HG03442 (cell line): Measurements from ENCODE around the gene SNCAIP.
"Not testable (repeated sequence)": the region's sequence is repeated elsewhere in the genome, so short reads cannot be mapped to it uniquely, and the experiment has no call there.

Experiments
- ATAC-seq: cut with Tn5 transposase; IDR thresholded peaks from one replicate; pipeline ENCODE4 v1.9.1; 2021; ENCODE audit warnings: mild to moderate bottlenecking, moderate library complexity; ENCODE audit not compliant: unreplicated experiment

The SNCAIP gene

GRCh38 chr5:122457178-122457826 lies 145.3 kb downstream of the SNCAIP start:
- no peak for ATAC-seq

GRCh38 chr5:122458278-122458872 lies 146.3 kb downstream of the SNCAIP start:
- ATAC-seq = peak; percentile 77

- ATAC-seq = no peak
These were observed 150.4 kb downstream of the SNCAIP start for GRCh38 chr5:122462486-122462885.

DNA sequence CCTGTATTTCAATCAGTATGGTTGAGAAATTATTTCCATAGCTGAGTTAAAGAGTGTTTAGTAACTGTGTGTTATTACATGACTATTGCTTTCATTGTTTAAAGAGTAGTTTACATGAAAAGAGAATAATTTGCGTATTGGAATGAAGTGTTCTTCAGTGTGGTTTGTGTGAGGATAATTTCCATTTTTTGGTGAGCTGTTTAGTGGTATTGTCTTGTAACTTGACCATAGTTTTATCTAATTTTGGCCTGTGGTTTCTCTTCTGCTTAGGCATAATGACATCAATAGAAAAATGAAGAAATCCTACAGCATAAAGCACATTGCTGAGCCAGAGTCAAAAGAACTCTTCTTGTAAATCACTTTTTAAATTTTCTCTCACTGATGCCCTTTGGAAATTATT lies 151.2 kb downstream of the SNCAIP start:
- ATAC-seq = peak; percentile 71

DNA sequence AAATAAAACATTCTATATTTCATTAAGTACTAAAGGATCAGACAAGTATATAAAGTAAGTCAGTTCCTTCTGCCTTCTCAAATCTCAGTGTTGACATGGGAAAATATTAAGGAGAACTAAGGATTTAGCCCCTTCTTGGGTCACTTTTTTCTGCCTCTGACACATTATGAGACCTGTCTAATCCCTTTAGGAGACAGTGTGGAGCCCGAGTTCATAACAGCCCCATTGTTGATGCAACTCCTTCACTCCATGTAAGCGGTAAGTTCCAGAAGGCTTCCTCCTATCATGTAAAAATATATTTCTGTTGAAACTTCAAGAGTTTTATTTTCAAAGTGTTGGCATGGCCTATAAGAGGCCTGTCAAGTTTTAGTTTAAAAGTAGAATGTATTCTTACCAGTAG lies 152.2 kb downstream of the SNCAIP start:
- no peak for ATAC-seq

- no peak for ATAC-seq
These were observed 153.1 kb downstream of the SNCAIP start for GRCh38 chr5:122465031-122465577.

DNA sequence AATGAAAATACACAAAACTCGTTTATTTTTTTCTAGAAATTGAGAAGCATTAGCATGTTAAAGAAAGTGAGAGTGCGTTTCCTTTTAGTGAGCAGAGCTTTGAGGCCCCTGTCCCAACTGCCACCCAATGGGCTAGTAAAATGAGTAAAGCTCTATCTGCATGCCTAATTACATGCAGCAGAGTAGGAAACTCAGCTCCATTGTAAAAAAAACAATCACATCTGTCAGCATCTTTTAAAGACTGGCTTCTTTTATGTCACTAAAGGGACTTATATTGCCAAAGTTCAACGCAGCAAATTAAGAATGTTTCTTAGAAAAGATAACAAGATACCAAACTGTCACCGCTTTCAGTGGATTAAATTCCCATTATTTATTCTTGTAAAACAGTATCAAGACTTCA lies 154.0 kb downstream of the SNCAIP start:
- no peak for ATAC-seq

DNA sequence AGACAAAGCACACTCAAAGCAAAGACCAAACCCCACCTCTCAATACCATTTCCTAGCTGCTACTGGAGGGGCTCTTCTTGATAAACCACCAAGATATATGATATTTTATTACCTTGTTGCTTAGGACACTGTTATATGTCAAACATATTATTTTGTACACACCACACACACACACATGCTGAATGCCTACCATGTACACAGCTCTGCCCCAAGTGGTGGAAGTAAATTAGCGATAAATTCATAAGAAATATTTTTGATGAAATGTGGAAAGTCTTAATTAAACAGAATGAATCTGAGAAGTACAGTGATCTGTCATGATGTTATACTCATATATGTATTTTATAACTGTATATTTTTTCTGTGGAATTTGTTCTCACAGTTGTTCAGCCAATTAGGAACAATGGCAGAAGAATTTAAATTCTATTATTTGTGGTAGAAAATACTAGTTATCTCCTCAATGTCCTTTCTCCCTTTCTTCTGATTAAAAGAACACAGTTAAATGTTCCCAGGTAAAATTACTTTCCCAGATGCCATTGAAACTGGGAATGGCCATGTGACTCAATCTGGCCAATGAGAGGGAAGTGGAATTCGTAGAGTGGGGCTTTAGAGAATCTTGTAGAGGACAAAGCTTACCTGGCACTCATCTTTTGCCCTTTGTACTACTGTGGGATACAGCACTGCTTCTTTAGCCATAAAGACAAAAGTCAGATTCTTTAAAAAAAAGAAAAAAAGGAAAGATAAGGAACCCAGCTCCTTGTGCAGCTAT lies 156.5 kb downstream of the SNCAIP start:
- ATAC-seq = no peak

DNA sequence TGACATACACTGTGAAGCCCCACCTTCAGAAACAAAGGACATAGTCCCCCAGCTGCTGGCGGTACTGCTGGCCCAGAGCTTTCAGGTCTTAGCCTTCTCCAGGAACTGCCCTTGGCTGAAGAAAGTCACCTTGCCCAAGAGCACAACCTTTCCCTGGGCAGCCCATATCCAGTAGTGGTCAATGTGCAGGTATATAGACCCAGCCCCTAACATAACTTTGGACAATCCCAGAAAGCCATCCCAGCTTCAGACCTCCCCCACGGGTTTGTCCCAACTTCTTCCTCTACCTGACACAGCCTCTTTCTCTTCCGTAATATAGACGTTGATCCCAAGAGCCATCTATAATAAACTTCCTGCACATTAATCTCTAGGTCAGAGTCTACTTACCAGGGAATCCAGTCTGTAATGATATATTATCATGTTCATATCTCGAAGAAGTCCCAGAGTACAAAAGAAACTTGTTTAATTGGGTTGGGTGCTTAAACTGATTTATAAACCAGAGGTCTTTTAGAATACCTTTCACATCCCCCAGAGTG lies 157.4 kb downstream of the SNCAIP start:
- ATAC-seq = no peak

DNA sequence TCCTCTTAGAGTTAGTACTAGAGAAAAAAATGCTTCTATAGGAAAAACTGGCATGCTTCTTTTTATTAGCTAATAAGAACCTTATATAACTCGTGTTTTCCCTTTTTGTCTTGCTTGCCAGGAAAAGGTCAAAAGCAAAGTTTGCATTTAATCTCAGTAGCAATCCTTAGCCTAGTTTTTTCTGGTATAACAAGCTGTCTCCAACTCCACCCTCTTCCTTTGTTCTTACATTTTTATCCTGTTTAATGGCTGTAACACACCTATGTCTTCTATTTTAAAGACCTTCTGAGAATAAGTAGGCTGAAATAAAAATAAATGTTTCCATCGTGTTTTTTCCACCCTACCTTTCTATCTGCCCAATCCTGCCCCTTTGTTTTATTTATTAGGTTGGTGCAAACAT lies 158.3 kb downstream of the SNCAIP start:
- ATAC-seq = no peak

- no peak for ATAC-seq
These were observed 159.2 kb downstream of the SNCAIP start for GRCh38 chr5:122471031-122471751.

DNA sequence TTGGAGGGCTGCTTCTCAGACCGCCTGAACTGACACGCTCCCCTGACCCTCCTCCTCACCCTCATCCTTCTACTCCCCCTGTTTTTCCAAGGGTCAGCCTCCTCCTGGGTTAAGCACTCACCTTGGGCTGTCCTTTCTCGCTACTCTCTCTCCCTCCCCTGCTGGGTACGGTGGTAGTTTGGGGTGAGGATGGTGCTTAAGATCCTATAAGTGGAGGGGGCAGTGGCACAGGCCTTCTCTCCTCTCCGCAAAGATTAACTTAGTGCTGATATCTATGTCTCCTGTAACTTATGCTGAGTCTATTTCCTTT lies 159.7 kb downstream of the SNCAIP start:
- ATAC-seq = no peak

DNA sequence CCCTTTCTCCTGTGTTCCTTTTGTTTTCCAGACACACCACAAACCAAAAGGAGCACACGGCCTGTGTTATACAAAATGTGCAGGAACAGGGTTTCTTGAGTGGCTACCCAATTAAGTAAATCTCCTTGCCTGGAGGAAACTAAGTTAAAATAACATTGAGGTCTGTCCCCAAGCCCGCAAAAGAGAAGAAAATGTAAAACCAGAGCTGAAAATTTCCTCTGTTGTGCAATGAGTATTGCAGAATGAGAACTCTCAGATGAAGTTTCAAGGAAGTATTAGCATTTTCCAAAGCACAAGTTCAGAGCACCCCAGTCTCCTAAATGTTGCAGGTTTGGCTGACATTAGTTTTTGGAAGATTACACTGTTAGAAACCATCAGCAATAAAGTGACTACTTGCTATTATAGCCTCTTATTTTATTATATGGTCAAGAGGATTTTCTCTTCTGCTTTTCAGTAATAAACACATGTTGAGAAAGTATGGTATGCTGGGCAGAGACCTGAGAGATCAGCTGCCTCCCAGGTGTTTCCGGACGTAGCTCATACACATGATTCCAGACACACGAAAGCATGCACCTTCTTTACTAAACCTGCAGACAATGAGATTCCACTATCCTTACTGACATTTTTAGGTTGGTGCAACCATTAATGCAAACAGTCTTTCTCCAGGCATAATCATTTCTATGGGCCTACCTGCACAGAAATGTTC lies 161.3 kb downstream of the SNCAIP start:
- no peak for ATAC-seq

DNA sequence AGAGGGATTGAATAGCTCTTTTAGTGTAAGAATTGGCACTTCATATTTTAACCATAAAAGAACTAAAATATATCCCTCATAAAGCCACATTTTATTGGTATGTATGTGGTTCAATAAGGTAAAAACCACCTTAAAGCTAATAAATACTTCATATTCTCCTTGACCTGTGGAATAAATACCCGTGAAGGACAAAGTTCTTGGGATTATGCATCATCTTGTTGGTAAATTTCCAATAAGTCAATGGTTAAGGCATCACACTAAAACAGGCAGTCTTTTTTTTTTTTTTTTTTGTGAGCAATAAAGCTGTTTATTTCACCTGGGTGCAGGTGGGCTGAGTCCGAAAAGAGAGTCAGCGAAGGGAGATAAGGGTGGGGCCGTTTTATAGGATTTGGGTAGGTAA lies 161.9 kb downstream of the SNCAIP start:
- no peak for ATAC-seq

DNA sequence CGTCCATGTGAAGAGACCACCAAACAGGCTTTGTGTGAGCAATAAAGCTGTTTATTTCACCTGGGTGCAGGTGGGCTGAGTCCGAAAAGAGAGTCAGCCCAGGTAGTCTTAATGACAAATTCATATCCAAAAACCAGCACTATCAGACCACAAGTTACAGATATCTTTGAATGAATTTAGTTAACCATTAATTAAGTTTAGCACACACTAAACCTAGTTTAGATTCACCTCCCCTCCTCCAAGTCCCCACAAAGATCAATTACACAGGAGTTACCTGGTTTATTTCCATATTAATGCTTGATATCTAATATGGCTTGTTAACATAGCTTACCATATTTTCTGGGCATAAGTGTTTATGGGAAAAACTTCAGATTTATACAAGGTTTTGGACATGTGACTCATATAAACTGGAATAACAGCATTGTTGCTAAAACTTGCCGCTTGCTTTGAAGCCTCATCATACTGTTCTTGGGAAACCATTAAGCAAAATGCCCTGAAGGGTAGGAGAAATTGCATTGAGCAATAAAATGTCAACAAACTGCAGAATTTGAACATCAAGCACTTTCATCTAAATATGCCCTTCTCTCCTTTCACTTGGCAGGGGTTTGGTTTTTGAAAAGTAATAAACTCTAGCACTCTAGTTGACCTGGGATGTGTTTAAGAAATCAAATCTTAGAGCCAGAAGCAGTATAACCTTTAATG lies 166.9 kb downstream of the SNCAIP start:
- ATAC-seq = no peak

- ATAC-seq = no peak
These were observed 168.1 kb downstream of the SNCAIP start for GRCh38 chr5:122480146-122480545.

DNA sequence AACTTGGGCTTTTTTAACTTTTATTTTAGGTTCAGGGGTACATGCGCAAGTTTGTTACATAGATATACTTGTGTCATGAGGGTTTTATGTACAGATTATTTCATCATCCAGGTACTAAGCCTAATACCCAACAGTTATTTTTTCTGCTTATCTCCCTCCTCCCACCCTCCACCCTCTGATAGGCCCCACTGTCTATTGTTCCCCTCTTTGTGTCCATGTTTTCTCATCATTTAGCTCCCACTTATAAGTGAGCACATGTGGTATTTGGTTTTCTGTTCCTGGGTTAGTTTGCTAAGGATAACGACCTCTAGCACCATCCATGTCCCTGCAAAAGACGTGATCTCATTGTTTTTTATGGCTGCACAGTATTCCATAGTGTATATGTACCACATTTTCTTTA lies 172.1 kb downstream of the SNCAIP start:
- no peak for ATAC-seq

GRCh38 chr5:122485226-122485625 lies 173.2 kb downstream of the SNCAIP start:
- ATAC-seq = no peak

DNA sequence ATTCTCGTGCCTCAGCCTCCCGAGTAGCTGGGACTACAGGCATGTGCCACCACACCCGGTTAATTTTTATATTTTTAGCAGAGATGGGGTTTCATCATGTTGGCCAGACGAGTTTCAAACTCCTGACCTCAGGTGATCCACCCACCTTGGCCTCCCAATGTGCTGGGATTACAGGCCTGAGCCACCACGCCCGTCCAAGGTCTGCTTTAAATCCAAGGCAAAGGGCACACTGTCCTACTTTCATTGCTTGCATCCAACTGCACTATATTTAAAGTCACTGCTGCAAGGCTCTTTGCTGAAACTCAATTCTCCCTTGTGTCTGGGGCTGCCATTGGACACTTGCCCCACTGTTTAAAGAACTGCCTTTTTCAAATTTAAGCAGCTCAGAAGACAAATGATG lies 174.6 kb downstream of the SNCAIP start:
- not testable (repeated sequence) for ATAC-seq

GRCh38 chr5:122490718-122491117 lies 178.7 kb downstream of the SNCAIP start:
- no peak for ATAC-seq
